ENCODE results near the gene TNIK.
"Not testable (repeated sequence)": the region's sequence is repeated elsewhere in the genome, so short reads cannot be mapped to it uniquely, and the experiment has no call there.

Gene TNIK

GRCh38 chr3:171317171-171317570, 143.0 kb downstream of the TNIK start:
- in situ Hi-C loops (cut with MboI; ENCODE audit: low sequenced_read_pairs): no loop called here

- in situ Hi-C loops (cut with MboI; ENCODE audit: low sequenced_read_pairs): no loop called here
Measured at GRCh38 chr3:171315919-171316318, 144.3 kb downstream of the TNIK start.

- in situ Hi-C loops (cut with MboI; ENCODE audit: low sequenced_read_pairs): no loop called here
Measured at GRCh38 chr3:171315101-171315500, 145.1 kb downstream of the TNIK start.

- in situ Hi-C loops (cut with MboI; ENCODE audit: low sequenced_read_pairs): no loop called here
Measured at GRCh38 chr3:171314341-171314740, 145.9 kb downstream of the TNIK start.

DNA sequence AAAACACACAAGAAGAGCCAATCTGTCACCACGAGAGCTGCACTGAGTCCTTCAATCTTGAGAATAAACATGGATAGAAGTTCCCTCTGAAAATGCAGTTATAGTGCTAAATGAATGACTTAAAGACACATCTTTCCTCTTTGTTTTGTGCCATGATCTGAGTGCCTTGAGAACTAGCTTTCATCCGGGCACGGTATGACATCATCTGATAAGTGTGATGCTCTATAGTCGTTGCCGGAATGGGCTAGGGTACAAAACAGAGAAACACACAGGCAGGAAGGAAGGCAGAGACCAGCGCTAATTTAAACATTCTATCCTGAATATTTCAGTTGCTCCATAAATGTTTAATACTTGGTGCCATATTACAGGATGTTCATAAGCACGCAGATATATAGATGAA, 146.5 kb downstream of the TNIK start:
- in situ Hi-C loops (cut with MboI; ENCODE audit: low sequenced_read_pairs): no loop called here

GRCh38 chr3:171312741-171313140, 147.5 kb downstream of the TNIK start:
- in situ Hi-C loops (cut with MboI; ENCODE audit: low sequenced_read_pairs): no loop called here

DNA sequence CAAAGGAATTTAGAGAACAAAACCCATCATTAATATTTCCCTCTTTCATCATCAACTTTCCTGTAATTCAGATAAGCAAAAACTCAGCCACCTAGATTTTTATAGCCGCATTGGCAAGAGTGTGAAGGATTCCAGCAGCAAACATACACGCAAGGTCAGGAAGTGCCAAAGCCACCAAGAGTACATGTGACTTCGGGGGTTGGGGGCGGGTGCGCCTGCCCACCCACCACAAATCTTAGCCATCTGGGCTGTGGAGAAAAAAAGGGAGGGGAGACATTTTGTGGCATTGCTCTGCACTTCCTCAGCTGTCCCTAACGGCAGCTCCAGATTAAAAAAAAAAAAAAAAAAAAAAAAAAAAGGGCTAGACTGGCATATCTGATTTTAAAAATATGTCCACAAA, 148.4 kb downstream of the TNIK start:
- in situ Hi-C loops (cut with MboI; ENCODE audit: low sequenced_read_pairs): no loop called here

DNA sequence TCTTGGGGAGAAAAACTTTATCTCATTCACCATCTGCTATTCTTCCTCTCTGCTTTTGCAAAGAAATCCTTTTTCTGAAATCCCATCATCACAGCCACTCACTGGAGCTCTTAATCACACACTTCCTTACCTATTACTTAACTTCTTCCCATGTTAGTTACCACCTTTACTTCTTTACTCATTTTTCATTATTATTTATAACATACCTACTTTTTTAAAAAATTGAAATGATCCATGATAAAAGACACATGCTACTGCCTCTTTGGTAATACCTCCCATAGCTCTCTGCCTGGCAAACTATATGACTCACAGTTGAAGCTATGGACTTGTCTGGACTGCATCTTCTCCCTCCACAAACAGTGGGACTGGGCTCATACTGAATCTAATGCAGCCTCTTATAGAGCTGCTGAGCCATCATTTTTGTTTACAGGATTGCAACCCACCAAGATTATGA, 150.3 kb downstream of the TNIK start:
- in situ Hi-C loops (cut with MboI; ENCODE audit: low sequenced_read_pairs): no loop called here

DNA sequence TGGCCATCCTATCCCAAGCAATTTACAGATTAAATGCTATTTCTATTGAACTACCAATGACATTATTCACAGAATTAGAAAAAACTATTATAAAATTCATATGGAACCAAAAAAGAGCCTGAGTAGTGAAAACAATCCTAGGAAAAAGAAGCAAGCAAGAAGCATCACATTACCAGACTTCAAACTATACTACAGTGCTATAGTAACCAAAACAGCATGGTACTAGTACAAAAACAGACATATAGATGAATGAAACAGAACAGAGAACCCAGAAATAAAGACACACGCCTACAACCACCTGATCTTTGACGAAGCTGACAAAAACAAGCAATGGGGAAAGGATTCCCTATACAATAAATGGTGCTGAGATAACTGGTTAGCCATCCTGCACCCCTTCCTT, 152.2 kb downstream of the TNIK start:
- in situ Hi-C loops (cut with MboI; ENCODE audit: low sequenced_read_pairs): no loop called here

- in situ Hi-C loops (cut with MboI; ENCODE audit: low sequenced_read_pairs): no loop called here
Measured at GRCh38 chr3:171307046-171307585, 153.1 kb downstream of the TNIK start.

DNA sequence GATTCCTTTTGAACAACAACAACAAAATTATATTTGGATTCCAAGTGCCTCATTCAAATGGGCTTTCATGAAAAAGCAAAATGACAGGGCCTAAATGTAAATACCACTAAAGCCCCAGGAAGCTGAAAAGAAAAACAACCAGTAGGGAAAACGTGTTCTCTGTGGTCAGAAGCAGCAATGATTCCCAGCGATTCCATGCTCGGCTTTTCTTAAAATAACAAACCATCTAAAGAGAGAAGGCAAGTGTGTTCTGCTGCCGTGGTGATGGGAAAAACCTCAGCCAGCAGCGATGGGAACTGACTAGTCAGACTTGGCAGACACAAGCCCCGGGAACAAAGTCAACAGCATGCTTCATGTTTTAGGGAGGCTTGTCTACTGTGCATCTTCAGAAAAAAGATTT, 153.6 kb downstream of the TNIK start:
- in situ Hi-C loops (cut with MboI; ENCODE audit: low sequenced_read_pairs): no loop called here

DNA sequence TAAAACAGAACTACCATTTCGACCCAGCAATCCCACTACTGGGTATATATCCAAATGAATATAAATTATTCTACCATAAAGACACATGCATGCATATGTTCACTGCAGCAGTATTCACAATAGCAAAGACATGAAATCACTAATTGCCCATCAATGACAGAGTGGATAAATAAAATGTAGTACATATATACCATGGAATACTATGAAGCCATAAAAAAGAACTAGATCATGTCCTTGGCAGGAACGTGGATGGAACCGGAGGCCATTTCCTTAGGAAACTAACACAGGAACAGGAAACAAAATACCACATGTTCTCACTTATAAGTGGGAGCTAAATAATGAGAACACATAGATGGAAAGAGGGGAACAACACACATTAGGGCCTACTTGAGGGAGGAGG, 154.4 kb downstream of the TNIK start:
- in situ Hi-C loops (cut with MboI; ENCODE audit: low sequenced_read_pairs): not testable (repeated sequence)

- in situ Hi-C loops (cut with MboI; ENCODE audit: low sequenced_read_pairs): not testable (repeated sequence)
Measured at GRCh38 chr3:171304498-171304897, 155.7 kb downstream of the TNIK start.

- in situ Hi-C loops (cut with MboI; ENCODE audit: low sequenced_read_pairs): not testable (repeated sequence)
Measured at GRCh38 chr3:171304017-171304416, 156.2 kb downstream of the TNIK start.

DNA sequence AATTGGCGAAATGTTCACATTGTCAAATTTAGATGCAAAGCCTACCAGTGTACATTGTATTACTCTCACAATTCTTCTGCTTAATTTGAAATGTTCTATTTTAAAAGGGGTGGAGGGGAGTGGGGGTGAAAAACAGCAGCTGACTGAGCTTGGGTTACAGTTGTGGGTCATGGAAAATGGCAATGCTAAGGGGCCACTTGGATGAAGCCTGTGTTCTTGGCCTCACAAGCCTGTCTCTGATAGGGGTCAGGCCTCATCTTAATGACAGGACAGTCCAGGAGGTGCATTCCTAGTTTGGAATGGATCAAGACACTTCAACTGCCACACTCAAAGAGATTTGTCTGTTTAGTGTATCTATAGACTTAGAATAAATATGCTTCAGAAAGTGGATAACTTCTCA, 158.2 kb downstream of the TNIK start:
- in situ Hi-C loops (cut with MboI; ENCODE audit: low sequenced_read_pairs): no loop called here

GRCh38 chr3:171301002-171301401, 159.2 kb downstream of the TNIK start:
- in situ Hi-C loops (cut with MboI; ENCODE audit: low sequenced_read_pairs): no loop called here

- in situ Hi-C loops (cut with MboI; ENCODE audit: low sequenced_read_pairs): no loop called here
Measured at GRCh38 chr3:171297951-171298350, 162.3 kb downstream of the TNIK start.

GRCh38 chr3:171297207-171297606, 163.0 kb downstream of the TNIK start:
- in situ Hi-C loops (cut with MboI; ENCODE audit: low sequenced_read_pairs): no loop called here

GRCh38 chr3:171295484-171296373, 164.5 kb downstream of the TNIK start:
- in situ Hi-C loops (cut with MboI; ENCODE audit: low sequenced_read_pairs): no loop called here

DNA sequence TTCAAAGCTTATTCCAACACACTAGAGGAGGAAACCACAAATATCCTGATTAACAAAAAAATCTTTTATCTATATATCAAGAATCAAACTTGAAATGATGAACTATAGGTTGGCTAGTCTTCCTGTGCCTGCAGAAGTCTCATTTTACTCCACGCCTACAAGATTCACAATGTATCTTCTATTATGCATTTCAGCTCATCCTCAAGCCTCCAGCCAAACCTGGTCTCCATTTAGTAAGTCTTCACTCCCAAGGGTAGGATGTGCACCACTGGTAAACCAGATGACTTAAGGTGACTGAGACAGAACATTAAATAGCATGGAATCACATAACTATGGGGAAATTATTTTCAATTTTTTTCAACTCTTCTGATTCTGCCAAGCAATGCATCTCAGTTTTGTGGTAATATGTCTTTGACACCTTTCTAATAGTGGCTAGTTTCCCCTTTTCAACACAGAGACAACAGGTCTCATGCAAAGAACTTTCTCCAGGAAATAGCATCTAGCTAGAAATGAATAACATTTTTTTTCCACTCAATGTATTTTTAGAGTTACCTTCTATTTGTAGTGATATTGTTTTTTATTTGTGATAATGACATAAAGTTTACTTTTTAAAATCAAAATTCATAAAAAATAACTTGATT, 166.9 kb downstream of the TNIK start:
- in situ Hi-C loops (cut with MboI; ENCODE audit: low sequenced_read_pairs): no loop called here

GRCh38 chr3:171290680-171291079, 169.5 kb downstream of the TNIK start:
- in situ Hi-C loops (cut with MboI; ENCODE audit: low sequenced_read_pairs): no loop called here

DNA sequence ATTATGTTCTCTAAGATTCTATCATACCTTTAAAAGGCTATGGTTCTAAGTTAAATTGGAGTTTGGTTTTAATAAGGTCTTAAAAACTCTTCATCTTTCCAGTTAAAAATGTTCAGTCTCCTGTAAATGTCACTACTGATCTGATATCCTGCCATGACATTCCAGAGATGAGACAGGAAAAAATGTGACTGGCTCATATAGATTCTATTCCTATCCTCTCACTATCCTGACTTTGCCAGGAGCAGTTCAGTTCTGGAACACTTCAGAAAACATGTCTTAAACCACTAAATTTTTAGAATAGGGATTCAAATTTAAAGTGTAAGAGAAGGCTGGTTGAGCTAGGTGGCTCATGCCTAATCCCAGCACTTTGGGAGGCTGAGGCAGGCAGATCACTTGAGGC, 170.9 kb downstream of the TNIK start:
- in situ Hi-C loops (cut with MboI; ENCODE audit: low sequenced_read_pairs): no loop called here

All from hTERT RPE-1 (cell line).